Endothelial cell of umbilical vein (primary cell): Measurements from ENCODE around the gene UNC5B.

Source experiments
- POLR2A ChIP-seq: IDR thresholded peaks from 2 replicates; pipeline ENCODE4 v1.6.1; 2012; ENCODE audit warnings: low read depth, mild to moderate bottlenecking, control low read depth, low read length
- TF ChIP-seq, protein P1 (sequence below), 2 donors: IDR thresholded peaks; 1 replicate in 1 of 2; 2 replicates in 1 of 2; pipeline ENCODE4 v1.5.1; 2011; ENCODE audit warnings: low read length in 2 of 2, mild to moderate bottlenecking in 2 of 2, moderate library complexity in 2 of 2, control low read depth in 1 of 2, inconsistent platforms in 1 of 2, low read depth in 1 of 2; ENCODE audit not compliant: insufficient read depth in 1 of 2; ENCODE audit errors: extremely low read depth in 1 of 2

- TF ChIP-seq, protein P1, sequence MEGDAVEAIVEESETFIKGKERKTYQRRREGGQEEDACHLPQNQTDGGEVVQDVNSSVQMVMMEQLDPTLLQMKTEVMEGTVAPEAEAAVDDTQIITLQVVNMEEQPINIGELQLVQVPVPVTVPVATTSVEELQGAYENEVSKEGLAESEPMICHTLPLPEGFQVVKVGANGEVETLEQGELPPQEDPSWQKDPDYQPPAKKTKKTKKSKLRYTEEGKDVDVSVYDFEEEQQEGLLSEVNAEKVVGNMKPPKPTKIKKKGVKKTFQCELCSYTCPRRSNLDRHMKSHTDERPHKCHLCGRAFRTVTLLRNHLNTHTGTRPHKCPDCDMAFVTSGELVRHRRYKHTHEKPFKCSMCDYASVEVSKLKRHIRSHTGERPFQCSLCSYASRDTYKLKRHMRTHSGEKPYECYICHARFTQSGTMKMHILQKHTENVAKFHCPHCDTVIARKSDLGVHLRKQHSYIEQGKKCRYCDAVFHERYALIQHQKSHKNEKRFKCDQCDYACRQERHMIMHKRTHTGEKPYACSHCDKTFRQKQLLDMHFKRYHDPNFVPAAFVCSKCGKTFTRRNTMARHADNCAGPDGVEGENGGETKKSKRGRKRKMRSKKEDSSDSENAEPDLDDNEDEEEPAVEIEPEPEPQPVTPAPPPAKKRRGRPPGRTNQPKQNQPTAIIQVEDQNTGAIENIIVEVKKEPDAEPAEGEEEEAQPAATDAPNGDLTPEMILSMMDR (IDR thresholded peaks at IDR 0.05; ENCODE audit: extremely low read depth in 1 of 2, insufficient read depth in 1 of 2, low read depth in 1 of 2, low read length in 2 of 2): no peak
- TF ChIP-seq POLR2A: no peak
Measured at GRCh38 chr10:71314694-71315225, 102.4 kb downstream of the UNC5B start.
